HEK293 (cell line): Measurements from ENCODE around the gene DIS3L.

Experiments used
- CTCF ChIA-PET: fragments of 350-600 bp; formaldehyde crosslinking; extraction: SDS; loops from one replicate; lab custom pipeline; 2021; ENCODE audit warnings: antibody characterized with exemption; lab: Yijun Ruan, JAX
- POLR2A ChIA-PET: fragments of 300-600 bp; formaldehyde crosslinking; extraction: SDS; loops from one replicate; lab custom pipeline; 2020; ENCODE audit warnings: antibody characterized with exemption, inconsistent platforms; lab: Yijun Ruan, JAX
- H3K27ac ChIP-seq: fragments of 200-500 bp; sonication (Bioruptor generic); 2 replicates; pipeline ENCODE4 v1.5.1; 2014; ENCODE audit warnings: low read depth, low read length, control low read depth, inconsistent platforms; ENCODE audit errors: extremely low read depth
- H3K36me3 ChIP-seq, 2 experiments: fragments of 200-500 bp in 1 of 2; sonication (Bioruptor generic) in 1 of 2; 1 replicate in 1 of 2; 2 replicates in 1 of 2; pipeline ENCODE4 v1.5.1; 2014 to 2017; ENCODE audit warnings: inconsistent platforms in 2 of 2, low read length in 2 of 2; ENCODE audit not compliant: control insufficient read depth in 2 of 2, insufficient read depth in 1 of 2
- H3K4me1 ChIP-seq: fragments of 200-500 bp; sonication (Bioruptor generic); 2 replicates; pipeline ENCODE4 v1.5.1; 2014; ENCODE audit warnings: mild to moderate bottlenecking, low read length, inconsistent platforms; ENCODE audit not compliant: control insufficient read depth, insufficient read depth
- H3K4me3 ChIP-seq: 2 replicates; pipeline ENCODE4 v1.5.1; 2011; ENCODE audit warnings: low read depth, mild to moderate bottlenecking, control low read depth, low read length, moderate library complexity
- H3K9me3 ChIP-seq: fragments of 200-500 bp; sonication (Bioruptor generic); 2 replicates; pipeline ENCODE4 v1.5.1; 2014; ENCODE audit warnings: low read depth, low read length, inconsistent platforms; ENCODE audit not compliant: control insufficient read depth, insufficient read depth
- BCL11A ChIP-seq: fragments of 450-650 bp; formaldehyde crosslinking; IDR thresholded peaks from 2 replicates; pipeline ENCODE4 v1.5.1; 2016; ENCODE audit warnings: low read depth, missing biosample characterization, missing genetic modification characterization
- FEZF1 ChIP-seq: fragments of 450-650 bp; formaldehyde crosslinking; IDR thresholded peaks from 2 replicates; pipeline ENCODE4 v1.5.1; 2016; ENCODE audit warnings: missing biosample characterization, missing genetic modification characterization
- HOXA7 ChIP-seq: sonication (generic); formaldehyde crosslinking; IDR thresholded peaks from 2 replicates; pipeline ENCODE4 v1.8.1; 2022; ENCODE audit warnings: missing genetic modification reagents, borderline replicate concordance
- OSR2 ChIP-seq: fragments of 450-650 bp; formaldehyde crosslinking; IDR thresholded peaks from 2 replicates; pipeline ENCODE4 v1.5.1; 2016; ENCODE audit warnings: missing biosample characterization, missing genetic modification characterization
- REPIN1 ChIP-seq: fragments of 450-650 bp; formaldehyde crosslinking; IDR thresholded peaks from 2 replicates; pipeline ENCODE4 v1.5.1; 2017; ENCODE audit warnings: missing biosample characterization, missing genetic modification characterization, low read depth
- ZBTB10 ChIP-seq: fragments of 450-650 bp; formaldehyde crosslinking; IDR thresholded peaks from 2 replicates; pipeline ENCODE4 v1.5.1; 2016; ENCODE audit warnings: missing biosample characterization, missing genetic modification characterization
- ZNF112 ChIP-seq: fragments of 450-650 bp; formaldehyde crosslinking; IDR thresholded peaks from 2 replicates; pipeline ENCODE4 v1.5.0; 2017; ENCODE audit warnings: missing biosample characterization, missing genetic modification characterization
- ZNF133 ChIP-seq: fragments of 450-650 bp; formaldehyde crosslinking; IDR thresholded peaks from 2 replicates; pipeline ENCODE4 v1.5.1; 2016; ENCODE audit warnings: missing biosample characterization, missing genetic modification characterization
- ZNF148 ChIP-seq: fragments of 450-650 bp; formaldehyde crosslinking; IDR thresholded peaks from 2 replicates; pipeline ENCODE4 v1.5.0; 2017; ENCODE audit warnings: missing biosample characterization, missing genetic modification characterization, borderline replicate concordance
- ZNF324 ChIP-seq: fragments of 450-650 bp; formaldehyde crosslinking; IDR thresholded peaks from 2 replicates; pipeline ENCODE4 v1.5.1; 2016; ENCODE audit warnings: missing biosample characterization, missing genetic modification characterization
- ZNF423 ChIP-seq: fragments of 450-650 bp; formaldehyde crosslinking; IDR thresholded peaks from 2 replicates; pipeline ENCODE4 v1.5.1; 2016; ENCODE audit warnings: missing biosample characterization, missing genetic modification characterization
- ZNF473 ChIP-seq: fragments of 450-650 bp; formaldehyde crosslinking; IDR thresholded peaks from 2 replicates; pipeline ENCODE4 v1.5.1; 2017; ENCODE audit warnings: missing biosample characterization, missing genetic modification characterization
- ZNF529 ChIP-seq: fragments of 450-650 bp; formaldehyde crosslinking; IDR thresholded peaks from 2 replicates; pipeline ENCODE4 v1.5.1; 2017; ENCODE audit warnings: missing genetic modification characterization, missing biosample characterization; ENCODE audit not compliant: insufficient replicate concordance
- ZNF558 ChIP-seq: fragments of 450-650 bp; formaldehyde crosslinking; IDR thresholded peaks from 2 replicates; pipeline ENCODE4 v1.5.1; 2016; ENCODE audit warnings: missing biosample characterization, missing genetic modification characterization
- ZNF639 ChIP-seq: fragments of 450-650 bp; formaldehyde crosslinking; IDR thresholded peaks from 2 replicates; pipeline ENCODE4 v1.5.1; 2016; ENCODE audit warnings: missing biosample characterization, missing genetic modification characterization
- TF ChIP-seq, protein P1 (sequence below): fragments of 450-650 bp; formaldehyde crosslinking; IDR thresholded peaks from 2 replicates; pipeline ENCODE4 v1.5.1; 2016; ENCODE audit warnings: missing biosample characterization, missing genetic modification characterization
- TF ChIP-seq, protein P2 (sequence below): fragments of 450-650 bp; formaldehyde crosslinking; IDR thresholded peaks from 2 replicates; pipeline ENCODE4; 2016; ENCODE audit warnings: missing biosample characterization, missing genetic modification characterization

The DIS3L gene

DNA sequence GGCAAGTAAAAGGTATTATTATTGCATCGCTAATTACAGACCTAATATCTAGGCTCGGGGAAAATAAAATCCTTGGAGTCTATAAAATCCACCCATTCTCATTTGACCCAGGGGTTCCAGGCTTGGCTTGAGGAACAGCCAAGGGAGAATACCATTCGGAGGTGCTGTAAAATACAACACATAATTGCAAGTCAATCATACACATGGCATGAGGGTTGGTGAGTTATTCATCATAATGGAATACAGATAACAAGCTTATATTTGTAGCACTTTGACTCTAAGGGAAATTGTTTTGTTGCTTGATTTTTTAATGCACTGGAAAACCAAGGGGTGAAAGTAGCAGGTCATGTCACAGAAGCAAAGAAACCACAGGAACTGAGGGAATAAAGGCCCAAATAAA is 16.8 kb upstream of the DIS3L start:
- POLR2A ChIA-PET = interaction anchor here (1.2 to 1.3 kb wide), 2 partner anchors 16 kb away, joined by 3 to 4 read pairs; no protein-coding TSS in a partner anchor
- Histone ChIP-seq H3K9me3 (no peaks in the 10 kb centered on the region), H3K36me3 (no peaks in the 10 kb centered on the region), H3K4me1 (no peaks in the 10 kb centered on the region), H3K27ac (no peak overlapping the region), H3K4me3 (no peak overlapping the region)
- CTCF ChIA-PET = interaction anchor here (0.7 to 1.0 kb wide), 4 partner anchors 11 to 990 kb away, joined by 3 to 6 read pairs (median 3); no protein-coding TSS in a partner anchor
- TF ChIP-seq ZNF324 (tag by site-specific recombination) (no peak), BCL11A (no peak), ZNF112 (tag by site-specific recombination) (no peak), ZBTB10 (tag by site-specific recombination) (no peak), HOXA7 (no peak), REPIN1 (no peak), ZNF133 (no peak), ZNF639 (tag by site-specific recombination) (no peak), OSR2 (tag by site-specific recombination) (no peak), ZNF423 (no peak), FEZF1 (tag by site-specific recombination) (no peak), ZNF558 (tag by site-specific recombination) (no peak), ZNF473 (tag by site-specific recombination) (no peak)
- TF ChIP-seq, protein P1, sequence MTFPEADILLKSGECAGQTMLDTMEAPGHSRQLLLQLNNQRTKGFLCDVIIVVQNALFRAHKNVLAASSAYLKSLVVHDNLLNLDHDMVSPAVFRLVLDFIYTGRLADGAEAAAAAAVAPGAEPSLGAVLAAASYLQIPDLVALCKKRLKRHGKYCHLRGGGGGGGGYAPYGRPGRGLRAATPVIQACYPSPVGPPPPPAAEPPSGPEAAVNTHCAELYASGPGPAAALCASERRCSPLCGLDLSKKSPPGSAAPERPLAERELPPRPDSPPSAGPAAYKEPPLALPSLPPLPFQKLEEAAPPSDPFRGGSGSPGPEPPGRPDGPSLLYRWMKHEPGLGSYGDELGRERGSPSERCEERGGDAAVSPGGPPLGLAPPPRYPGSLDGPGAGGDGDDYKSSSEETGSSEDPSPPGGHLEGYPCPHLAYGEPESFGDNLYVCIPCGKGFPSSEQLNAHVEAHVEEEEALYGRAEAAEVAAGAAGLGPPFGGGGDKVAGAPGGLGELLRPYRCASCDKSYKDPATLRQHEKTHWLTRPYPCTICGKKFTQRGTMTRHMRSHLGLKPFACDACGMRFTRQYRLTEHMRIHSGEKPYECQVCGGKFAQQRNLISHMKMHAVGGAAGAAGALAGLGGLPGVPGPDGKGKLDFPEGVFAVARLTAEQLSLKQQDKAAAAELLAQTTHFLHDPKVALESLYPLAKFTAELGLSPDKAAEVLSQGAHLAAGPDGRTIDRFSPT (tag by site-specific recombination) = no peak
- TF ChIP-seq, protein P2, sequence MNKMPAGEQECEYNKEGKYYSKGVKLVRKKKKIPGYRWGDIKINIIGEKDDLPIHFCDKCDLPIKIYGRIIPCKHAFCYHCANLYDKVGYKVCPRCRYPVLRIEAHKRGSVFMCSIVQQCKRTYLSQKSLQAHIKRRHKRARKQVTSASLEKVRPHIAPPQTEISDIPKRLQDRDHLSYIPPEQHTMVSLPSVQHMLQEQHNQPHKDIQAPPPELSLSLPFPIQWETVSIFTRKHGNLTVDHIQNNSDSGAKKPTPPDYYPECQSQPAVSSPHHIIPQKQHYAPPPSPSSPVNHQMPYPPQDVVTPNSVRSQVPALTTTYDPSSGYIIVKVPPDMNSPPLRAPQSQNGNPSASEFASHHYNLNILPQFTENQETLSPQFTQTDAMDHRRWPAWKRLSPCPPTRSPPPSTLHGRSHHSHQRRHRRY (tag by site-specific recombination) = no peak
- TF ChIP-seq, all 188 proteins: peak for 0

GRCh38 chr15:66278056-66278455 is 15.3 kb upstream of the DIS3L start:
- CTCF ChIA-PET = interaction anchor here (1.4 kb wide), 1 partner anchor 92 kb away, joined by 3 read pairs; no protein-coding TSS in a partner anchor
- no peak for TF ChIP-seq ZNF148 (tag by site-specific recombination)
- no peak for TF ChIP-seq ZNF529
- Histone ChIP-seq H3K9me3 (no peaks in the 10 kb centered on the region), H3K27ac (no peak overlapping the region), H3K4me1 (no peaks in the 10 kb centered on the region), H3K4me3 (no peak overlapping the region), H3K36me3 (no peaks in the 10 kb centered on the region)
- POLR2A ChIA-PET = no interaction called here
